GM18498 (cell line): Measurements from ENCODE around the gene GPD1L.

ENCODE experiments used
- ATAC-seq: cut with Tn5 transposase; IDR thresholded peaks from one replicate; pipeline ENCODE4 v1.9.1; 2021; ENCODE audit warnings: mild to moderate bottlenecking, moderate library complexity; ENCODE audit not compliant: unreplicated experiment

Gene GPD1L

DNA sequence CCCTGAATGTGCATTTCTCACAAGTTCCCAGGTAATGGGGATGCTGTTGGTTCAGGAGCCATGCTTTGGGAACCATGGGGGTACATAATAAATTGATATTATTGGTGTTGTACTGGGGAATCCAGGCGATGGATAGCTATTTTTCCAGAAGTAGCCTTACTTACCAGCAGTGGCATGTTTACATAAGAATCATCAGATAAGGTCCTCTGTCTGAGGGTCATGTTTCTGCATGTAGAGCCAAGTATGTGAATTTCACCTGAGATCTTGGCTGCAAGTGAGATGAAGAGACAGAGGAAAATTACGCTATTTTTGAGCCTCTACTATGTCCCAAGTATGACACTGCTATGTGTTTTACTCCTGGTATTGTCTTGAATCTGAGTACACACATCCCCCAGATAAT, 26.3 kb downstream of the GPD1L start:
- no peak for ATAC-seq

DNA sequence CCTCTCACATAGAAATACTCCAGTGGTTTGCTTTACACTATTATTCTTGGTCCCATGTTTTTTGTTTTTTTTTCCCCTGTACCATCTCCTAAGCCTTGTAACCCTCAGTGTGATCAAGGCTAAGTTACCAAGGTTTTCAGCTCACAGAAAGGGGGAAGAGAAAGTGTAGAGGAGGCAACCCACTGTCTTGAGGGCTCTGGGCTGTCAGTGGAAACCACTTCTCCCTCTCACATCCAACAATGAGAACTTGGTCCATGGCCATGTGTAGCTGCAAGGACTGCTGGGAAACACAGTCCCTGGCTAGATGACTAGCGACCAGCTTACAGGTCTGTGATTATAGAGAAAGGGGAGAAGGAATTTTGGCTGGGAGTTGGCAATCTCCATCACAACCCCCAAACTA, 30.3 kb downstream of the GPD1L start:
- ATAC-seq = no peak

DNA sequence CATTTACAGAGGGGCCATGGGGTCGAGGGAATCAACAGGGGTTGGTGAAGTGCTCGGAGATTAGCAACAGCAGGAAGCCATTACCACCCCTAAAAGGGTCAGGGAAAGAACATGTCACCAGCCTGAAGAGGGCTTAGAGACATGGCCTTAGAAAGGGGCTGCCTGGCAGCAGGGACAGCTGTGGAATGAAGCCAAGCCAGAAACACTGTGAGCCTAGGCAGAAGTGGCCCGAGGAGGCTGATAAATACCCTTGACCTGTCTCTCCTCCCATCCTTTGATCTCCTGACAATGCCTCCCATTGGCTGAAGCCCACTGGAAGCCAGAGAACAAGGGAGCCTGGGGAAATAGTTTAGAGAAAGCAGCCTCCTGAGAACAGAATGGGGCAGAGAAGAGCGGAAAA, 31.4 kb downstream of the GPD1L start:
- no peak for ATAC-seq

DNA sequence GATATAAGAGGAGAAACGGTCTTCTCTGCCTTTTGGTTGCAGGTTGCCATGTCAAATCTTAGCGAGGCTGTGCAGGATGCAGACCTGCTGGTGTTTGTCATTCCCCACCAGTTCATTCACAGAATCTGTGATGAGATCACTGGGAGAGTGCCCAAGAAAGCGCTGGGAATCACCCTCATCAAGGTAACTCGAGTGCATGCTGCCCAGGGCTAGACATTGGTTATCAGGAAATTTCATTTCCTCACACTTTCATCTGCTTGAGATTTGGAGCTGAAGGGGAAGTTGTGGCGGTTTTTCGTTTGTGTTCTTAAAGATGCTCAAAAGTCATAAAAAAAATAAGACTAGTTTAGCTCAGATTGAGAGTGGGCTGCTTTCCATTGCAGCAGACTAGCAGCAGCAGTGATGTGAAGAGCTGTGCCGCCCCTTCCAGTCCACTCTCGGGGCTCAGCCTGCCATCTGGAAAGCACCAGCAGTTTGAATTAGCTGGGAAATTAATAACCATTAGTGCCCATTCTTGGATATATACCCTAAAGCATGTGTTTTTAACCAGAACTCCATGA, 32.2 kb downstream of the GPD1L start:
- no peak for ATAC-seq

DNA sequence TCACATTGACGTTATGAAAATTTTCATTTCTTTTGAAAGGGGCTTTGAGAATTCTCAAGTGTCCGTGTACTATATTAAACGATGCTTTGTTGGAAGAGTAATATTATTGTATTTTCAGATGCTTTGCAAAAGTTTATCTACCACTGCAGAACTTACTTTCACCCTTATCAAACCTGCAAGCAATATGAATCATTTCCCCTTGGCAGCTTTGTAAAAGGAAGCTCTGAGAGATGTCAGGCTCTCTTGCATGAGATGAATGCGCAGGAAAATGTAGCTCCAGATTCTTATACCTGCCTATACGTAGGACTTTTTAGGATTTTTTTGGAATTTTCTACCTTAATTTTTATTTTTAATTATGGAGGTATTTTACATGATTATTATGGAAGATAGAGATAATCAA, 34.5 kb downstream of the GPD1L start:
- ATAC-seq = no peak

DNA sequence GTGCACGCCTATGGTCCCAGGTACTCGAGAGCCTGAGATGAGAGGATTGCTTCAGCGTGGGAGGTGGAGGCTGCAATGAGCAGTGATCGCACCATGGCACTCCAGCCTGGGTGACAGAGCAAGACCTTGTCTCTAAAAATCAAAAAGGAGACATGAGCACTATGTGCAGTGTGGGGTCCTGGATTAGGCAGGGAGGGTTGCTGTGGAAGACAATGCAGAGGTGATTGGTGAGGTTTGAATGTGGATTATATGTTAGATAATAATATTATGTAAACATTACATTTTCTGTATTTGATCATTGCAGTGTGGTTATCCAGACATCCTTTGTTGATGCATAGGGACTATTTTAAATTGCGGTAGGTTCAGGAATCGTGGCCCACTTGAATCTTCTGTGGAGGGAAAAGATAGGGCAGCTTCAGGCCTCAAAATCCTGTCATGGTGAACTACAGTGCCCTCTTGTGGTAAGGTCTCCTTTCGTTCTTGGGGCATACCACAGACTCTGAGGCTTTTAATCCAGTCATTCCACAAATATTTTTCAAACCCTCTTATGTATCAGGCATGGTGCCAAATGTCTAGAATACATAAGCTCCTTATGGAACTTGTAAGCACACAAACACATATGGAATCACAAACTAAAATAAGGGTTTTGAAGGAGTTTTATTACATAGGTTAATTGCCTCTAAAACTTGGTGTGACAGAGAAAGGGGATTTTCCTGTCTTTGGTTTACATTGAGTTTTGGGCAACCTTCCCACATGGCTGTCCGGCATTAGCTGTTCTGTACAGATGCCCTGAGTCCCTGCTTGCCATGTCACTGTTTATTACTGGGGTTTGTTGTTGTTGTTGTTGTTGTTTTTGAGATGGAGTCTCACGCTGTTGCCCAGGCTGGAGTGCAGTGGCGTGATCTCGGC, 37.7 kb downstream of the GPD1L start:
- peak; percentile 65 for ATAC-seq

DNA sequence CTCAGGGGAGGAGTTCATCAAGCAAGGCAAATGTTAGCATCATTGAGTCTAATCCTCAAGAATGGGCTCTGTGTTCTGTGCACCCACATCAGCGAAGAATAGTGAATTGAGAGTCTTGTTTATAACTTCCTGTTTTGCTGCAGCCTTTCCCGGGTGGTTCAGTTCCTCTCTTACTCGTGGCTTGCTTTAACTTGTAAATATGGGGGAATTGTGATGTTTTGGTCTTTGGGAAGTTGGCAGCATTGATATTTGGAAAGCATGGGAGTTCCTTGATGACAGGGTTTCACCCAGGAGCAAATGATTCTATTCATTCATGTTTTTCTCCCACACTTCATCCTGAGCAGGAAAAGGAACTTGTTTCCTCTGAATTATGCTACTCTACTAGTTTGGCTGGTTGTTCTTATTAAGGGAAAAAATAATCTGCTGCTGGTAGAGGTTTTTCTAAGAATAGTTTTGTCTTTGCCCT, 40.4 kb downstream of the GPD1L start:
- no peak for ATAC-seq

DNA sequence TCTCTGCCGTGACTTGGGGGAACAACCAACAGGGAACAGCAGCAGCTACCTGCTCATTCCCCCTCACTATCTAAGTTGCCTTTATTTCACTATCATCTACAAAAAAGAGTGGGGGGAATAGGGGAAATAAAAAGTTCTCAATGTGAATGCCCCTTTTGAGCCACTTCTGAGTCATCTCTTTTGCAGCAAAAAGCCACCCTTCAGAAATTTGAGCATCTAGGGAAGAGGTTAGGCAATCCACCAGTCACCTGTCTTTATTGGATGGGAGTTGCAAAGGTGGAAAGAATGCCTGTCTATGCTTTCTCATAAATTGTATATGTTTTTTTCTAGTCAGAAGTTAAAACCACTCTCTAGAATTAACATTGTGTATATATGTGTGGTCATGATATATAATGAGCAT, 41.1 kb downstream of the GPD1L start:
- no peak for ATAC-seq

DNA sequence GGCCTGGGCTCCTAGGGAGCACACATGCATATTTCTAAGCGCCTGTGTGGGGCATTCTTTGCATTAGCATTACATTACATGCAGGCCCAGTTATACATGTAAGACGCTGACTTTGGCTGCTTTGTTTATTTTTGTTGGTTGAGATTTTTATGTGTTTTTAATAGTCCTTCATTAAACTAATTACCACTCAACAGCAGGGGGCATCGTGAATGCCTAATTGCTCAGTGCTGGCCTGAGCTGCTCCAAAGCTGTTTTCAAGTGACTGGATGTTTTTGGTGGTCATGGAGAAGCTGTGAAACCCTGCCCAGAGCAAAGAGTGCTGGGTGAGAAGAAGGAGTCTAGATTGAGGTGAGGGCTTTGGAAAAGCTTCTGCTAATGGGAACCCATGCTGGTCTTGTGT, 41.5 kb downstream of the GPD1L start:
- ATAC-seq = no peak

DNA sequence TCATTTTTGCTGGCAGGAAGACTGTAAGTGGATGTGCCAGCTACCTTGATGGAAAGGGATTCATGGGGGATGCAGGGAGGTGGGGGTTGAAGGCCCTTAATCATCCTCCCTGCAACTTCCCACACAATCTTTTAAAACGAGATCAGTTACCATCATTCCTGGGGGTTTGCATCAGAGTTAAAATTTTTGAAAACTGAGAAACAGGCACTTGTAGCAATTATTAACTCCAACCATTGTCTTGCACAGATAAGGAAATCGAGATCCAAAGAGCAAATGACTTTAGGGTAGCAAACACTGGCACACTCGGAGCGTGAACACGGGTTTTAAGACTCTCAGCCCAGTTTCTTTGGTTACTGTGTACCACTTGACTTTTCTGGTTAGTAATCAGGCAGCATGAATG, 41.9 kb downstream of the GPD1L start:
- ATAC-seq = no peak

DNA sequence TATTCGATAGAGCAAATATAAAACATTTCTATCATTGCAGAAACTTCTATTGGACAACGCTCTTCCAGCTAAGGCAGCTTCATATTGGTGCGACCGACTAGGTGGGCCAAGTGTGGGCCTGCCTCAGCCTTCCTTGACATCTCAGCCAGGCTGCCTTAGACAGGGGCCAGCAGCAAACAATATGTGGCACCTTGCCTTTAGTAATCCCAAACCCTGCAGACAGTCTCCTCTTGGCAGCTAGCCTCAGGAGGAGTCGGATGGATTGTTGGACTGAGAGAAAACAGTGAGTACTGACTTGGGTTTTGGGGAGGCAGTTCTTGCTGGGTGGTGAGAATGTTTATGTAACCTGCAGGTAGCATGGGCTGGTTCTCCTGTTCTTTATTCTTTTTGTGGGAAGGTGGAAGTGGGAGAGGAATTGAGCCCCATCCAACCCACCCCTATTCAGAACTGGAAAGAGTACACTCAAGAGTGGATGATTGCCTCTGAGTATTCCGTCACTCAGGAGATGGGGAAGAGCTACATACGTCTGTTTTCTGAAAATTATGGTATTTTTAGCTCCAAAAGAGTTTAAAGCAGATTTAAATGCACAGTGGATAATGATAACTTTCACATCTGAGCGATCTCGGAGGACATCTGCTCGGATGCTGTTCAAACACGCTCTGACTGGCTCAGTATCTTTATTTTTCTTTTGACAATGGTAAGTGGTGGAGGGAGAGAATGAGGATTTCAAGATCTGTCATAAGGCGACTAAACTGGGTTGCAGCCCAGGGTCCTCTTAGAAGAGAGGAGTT, 47.2 kb downstream of the GPD1L start:
- ATAC-seq = no peak

DNA sequence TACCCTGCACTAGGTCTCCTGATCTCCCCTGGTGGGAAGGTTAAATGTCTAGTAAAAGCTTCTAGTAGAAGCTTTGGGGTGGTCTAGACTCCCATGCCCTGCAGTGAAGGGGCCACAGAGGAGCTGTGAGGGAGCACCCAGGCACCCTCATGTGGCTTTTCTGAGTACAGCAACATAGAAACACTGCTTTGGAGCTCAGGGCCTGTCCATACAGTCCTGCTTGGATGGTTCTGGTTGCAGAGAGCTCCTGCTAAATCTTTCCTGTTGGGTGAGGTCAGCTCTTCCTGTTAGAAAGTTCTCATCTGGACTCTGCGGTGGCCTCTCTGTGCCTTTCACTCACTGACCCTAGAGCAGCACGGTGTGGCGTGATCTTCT, 47.8 kb downstream of the GPD1L start:
- no peak for ATAC-seq

DNA sequence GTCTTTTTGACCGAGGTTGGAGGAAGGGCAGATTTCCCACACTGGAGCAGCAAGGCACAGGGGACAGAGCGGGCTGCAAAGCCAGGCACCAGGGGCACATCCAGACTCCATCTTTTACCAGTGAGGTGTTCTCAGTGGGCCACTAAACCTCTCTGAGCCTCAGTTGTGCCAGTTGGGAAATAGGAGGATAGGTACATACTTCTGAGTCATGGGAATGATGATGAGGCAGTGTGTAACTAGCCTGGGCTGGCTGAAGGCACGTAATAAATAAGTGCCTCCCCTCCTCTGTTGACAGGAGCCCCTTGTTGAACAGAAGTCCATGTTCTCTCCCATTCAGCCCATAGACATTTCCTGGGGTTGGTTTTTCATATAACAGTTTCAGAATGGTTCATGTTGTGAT, 48.7 kb downstream of the GPD1L start:
- ATAC-seq = no peak

DNA sequence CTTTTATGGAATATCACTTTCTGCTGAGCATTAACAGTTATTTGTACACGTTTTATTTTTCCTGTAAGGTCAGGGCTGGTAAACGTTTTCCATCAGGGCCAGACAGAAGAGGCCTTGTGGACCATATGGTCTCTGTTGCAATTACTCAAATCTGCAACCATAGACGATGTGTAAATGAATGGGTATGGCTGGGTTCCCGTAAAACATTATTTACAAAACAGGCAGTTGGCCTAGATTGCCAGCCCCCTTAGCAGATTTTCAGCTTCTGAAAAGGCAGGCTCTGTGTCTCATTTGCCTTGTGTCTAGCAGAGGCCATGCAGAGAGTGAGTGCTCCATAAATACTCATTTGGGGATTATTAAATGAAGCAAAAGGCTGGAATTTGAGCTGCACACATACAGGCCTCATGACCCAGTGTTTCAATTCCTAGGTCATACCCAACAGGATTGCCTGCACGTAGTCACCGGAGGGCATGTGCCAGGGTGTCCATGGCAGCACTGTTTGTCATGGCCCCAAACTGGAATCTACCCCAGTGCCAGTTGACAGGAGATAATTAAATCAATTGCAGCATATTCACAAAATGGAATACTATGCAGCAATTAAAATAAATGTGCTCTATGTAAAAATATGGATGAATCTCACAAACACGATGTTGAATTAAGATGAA, 51.3 kb downstream of the GPD1L start:
- no peak for ATAC-seq

DNA sequence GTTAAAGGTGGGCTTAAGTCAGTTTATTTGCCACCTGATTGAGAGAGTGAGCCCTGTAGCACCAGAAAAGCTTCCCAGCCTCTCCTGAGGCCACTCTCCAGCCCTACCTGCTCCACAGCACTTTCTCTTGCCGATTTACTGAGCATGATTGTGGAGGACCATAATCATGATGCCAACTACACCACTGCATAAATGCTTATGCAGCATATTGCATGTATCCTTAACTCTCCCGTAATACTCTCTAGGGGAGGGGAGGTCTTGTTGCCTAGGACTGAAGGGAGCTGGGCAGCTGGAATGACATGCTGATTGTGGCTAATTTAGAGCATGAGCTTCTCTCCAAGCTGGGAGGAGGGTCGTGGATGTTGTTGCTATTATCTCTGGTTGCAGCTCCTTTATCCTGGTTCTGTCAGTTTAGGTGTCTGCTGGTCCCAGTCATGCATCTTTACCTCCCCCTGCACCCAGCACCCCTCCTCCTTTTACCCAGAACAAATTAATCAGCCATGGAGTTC, 54.3 kb downstream of the GPD1L start:
- ATAC-seq = no peak

DNA sequence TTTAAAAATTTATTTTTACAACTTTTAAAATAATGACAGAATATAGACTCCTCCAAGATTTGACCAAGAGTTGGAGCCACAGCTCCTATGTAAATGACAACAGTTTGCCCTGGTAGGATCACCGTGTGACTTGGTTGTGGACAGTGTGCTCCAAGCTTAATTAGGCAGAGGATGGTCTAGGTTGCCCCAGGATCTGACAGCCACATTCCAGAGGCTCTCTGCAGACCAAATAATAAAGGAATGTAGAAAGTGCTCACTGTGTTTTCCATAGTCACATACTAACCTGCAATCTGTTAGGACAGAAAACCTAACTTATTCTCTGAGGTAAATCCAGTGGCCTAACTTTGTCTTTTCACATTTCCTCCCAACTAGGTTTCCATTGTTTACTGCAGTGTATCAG, 59.0 kb downstream of the GPD1L start:
- ATAC-seq = no peak

DNA sequence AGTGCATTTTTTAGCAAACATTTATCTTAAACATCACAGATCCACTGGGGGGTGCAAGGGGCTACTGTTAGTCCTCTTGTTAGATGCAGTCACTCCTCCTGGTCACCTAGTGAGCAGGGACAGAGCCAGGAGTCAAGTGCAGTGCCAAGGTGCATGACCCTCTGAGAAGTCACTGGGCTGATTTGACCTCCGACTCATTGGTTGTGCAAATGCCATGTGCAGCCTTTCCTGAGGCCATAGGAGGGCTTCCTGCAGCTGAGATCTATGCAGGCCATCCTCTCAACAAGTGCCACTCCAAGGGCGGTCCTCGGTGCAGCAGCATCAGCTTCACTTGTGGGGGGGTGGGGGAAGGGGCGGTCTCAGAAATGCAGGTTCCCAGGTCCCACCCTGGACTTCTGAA, 60.2 kb downstream of the GPD1L start:
- ATAC-seq = no peak

DNA sequence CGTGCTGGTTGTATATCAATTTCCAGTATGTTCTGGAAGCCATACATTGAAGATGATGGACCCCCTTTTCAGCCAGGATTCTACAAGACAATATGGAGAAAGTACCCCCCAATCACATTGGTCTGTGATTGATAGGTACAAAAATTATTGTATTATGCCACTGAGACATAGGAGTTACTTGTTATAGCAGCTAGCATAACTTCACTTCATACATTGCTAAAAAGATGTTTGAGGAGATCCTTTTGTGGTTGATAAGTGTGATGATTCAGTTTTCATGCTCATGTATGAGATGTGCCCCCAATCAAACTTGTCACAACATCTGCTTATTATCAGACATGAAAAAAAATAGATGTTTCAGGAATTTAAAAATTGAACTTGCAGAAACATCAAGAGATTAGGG, 66.0 kb downstream of the GPD1L start:
- no peak for ATAC-seq

DNA sequence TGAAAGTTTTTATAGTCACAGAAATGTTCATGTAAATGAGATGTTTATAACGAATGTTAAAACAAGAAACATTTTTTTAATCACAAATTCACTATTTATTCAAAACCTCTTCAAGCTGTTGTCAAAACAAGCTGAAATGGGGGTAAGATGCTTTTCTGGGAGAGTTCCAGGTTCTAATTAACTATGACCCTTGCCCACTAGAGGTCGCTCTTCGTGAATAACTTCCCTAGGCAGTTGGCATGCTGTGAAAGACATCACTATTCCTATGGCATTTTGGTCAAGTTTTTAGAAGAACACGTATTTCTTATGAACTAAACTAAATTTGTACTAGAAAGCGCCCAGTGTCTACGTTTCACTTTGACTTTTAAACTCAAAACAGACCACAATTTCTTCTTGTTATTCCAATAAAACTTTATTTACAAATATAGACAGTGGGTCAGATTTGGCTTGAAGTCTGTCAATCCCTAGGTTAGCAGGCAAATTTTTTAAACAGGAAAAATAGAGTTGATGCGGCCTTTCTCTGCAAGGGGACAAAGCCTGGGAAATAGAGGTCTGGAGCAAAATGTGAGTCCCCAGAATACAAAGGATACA, 69.3 kb downstream of the GPD1L start:
- ATAC-seq = no peak

DNA sequence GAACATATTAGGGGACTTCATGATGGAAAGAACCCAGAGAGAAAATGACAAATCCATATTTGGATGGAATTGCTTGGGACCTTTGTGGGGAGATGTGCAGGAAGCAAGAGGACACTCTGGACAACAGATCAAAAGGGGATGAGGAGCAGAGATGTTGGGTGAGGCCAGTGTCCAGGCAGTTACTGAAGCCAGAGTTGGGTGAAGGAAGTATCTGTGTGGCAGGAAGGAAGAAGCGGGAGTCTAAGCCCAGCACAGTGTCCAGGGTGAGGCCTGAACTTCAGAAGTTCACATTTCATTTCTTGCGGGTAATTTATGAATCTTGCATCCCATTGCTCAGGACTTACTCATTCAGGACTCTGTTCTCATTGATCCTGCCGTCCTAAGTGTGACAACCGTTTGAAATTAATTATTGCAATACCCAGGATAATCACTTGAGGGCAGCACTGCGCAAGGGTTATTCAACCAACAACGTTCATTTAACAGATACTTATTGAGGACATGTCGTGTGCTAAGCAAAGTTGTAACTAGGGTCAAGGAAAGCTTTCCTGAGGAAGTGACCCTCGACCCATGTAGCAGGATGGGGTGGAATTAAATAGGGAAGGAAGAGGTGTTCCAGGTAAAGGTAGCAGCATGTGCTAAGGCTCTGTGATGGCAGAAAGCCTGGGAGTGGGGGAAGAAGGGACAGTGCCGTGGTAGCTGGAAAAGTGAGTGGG, 70.7 kb downstream of the GPD1L start:
- ATAC-seq = peak; percentile 61
